ENCODE data around the gene FBLN7. TPM values are rescaled to one million over a fixed set of nuclear protein-coding genes. Genes with fewer than 3 reads are reported as not detected.

Gene FBLN7
- total and polyA plus RNA-seq, 2 of the 8 experiments (the other 6 are each of a cell fraction or from before 2014, with no cell fraction given): 0.30 to 0.77 TPM

DNA sequence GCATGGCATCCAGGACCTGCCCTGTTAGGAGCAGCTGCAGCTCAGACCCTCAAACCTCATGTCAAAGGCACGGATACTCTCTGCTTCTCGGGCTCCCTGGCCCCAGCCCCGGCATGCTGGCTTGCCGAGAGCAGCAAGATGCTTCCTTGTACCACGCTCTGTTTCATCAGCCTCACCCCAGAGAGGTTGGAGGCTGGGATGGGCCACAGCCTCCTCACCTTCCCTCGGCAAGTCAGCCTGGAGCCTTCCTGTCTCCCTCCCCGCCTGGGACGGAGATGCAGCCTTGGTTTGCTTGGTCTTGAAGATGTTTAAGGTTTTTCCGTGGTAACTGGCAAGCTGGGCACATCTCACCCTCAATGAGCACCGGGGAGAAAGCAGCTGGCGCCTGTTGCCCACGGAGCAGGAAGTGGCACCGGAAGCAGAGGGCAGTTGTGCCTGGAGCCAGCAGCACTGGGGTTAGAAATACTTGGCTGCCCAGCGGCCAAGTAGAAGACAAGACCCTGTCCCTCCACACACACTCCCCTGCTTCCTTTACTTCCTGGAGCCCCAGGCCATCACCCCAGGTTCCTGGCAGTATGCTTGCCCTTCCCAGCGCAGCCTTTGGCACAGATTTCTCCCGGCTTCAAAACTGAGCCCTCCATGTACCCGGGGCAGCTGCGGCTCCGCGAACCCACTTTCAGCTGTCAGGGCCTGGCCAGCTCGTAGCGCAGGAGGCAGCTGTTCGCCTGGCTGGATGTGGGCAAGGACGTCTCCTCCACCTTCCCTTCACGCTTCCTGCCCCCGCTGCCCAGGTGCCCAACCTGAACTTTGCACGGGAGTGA lies 17.4 kb downstream of the FBLN7 start:
- H3K18ac ChIP-seq (ENCODE audit: extremely low read depth, low read length): no peak overlapping the region
- H3K56ac ChIP-seq (replicated peaks; ENCODE audit: insufficient read length, low read depth, low read length): no peak overlapping the region
- ChIA-PET POLR2A (ENCODE audit: partially characterized antibody) (no interaction called here), CTCF (ENCODE audit: partially characterized antibody) (interaction anchor here (0.6 to 1.5 kb wide), 4 partner anchors 12 to 34 kb away, joined by 3 to 5 read pairs (median 3); no protein-coding TSS in a partner anchor)
- FAIRE-seq: no peak
- no peak overlapping the region for H3K9ac ChIP-seq (replicated peaks in 1 of 4; ENCODE audit: extremely low read depth in 1 of 4, low read depth in 3 of 4, low read length in 3 of 4)
- no peaks in the 10 kb centered on the region; a peak in 1 of 7 replicates for H3K27me3 ChIP-seq (replicated peaks in 1 of 4; ENCODE audit: control insufficient read depth in 3 of 4, extremely low read depth in 1 of 4, insufficient read depth in 3 of 4, low read length in 3 of 4)
- no peak overlapping the region for H2BK5ac ChIP-seq (ENCODE audit: low read depth, low read length)
- no peak overlapping the region for H3K23ac ChIP-seq (ENCODE audit: insufficient read length)
- no peak overlapping the region for H4K5ac ChIP-seq (ENCODE audit: insufficient read length, low read depth, low read length)
- H3K4ac ChIP-seq (replicated peaks; ENCODE audit: insufficient read length, low read depth, low read length): no peak overlapping the region
- H3K4me3 ChIP-seq (ENCODE audit: extremely low read depth in 1 of 4, insufficient read depth in 2 of 4, low read depth in 3 of 4, low read length in 4 of 4): no peak overlapping the region
- no peak overlapping the region for H2BK15ac ChIP-seq (ENCODE audit: low read length)
- peak overlapping the region; percentile 50; the same call in 1 of the 2 replicates for H2BK12ac ChIP-seq (ENCODE audit: low read depth, low read length)
- H4K20me1 ChIP-seq (replicated peaks in 1 of 2; ENCODE audit: control insufficient read depth in 1 of 2, insufficient read depth in 2 of 2, low read length in 2 of 2): no peaks in the 10 kb centered on the region
- no peak overlapping the region for H2BK20ac ChIP-seq (ENCODE audit: low read length)
- H3K4me2 ChIP-seq (ENCODE audit: insufficient read depth in 1 of 2, low read depth in 2 of 2, low read length in 2 of 2): no peak overlapping the region
- no peak overlapping the region for H3K27ac ChIP-seq (ENCODE audit: low read depth, low read length)
- no peak overlapping the region for H2AK5ac ChIP-seq (ENCODE audit: low read depth, low read length)
- no peaks in the 10 kb centered on the region for H3K9me3 ChIP-seq (ENCODE audit: insufficient read depth in 2 of 2, low read depth in 1 of 2, low read length in 1 of 2)
- H3K4me1 ChIP-seq (replicated peaks in 1 of 4; ENCODE audit: control insufficient read depth in 3 of 4, insufficient read depth in 4 of 4, low read length in 3 of 4): peaks cover 0 to 5% (median 2%) of the 10 kb centered on the region in 4 experiments; a peak in 3 of 7 replicates
- no peaks in the 10 kb centered on the region for H3K23me2 ChIP-seq (ENCODE audit: low read depth, low read length)
- H3K79me1 ChIP-seq (ENCODE audit: low read depth, low read length): no peaks in the 10 kb centered on the region
- H4K8ac ChIP-seq (ENCODE audit: extremely low read depth, insufficient read depth, low read length): no peak overlapping the region
- no peaks in the 10 kb centered on the region for H3K79me2 ChIP-seq (ENCODE audit: control insufficient read depth in 1 of 2, insufficient read depth in 2 of 2, low read length in 2 of 2)
- H2AFZ ChIP-seq (ENCODE audit: low read length): no peak overlapping the region
- no peaks in the 10 kb centered on the region for H3K36me3 ChIP-seq (ENCODE audit: control insufficient read depth in 2 of 4, insufficient read depth in 4 of 4, low read length in 3 of 4)
- H4K91ac ChIP-seq (replicated peaks; ENCODE audit: insufficient read length, low read length): no peak overlapping the region
- H2BK120ac ChIP-seq (replicated peaks; ENCODE audit: low read depth, low read length): no peak overlapping the region
- 92% methylated on average over 23 of the region's 27 CpGs; no CpG with 5 or more reads in 1 of the 2 experiments for WGBS, 2 experiments (ENCODE audit: extremely low coverage in 1 of 2, insufficient coverage in 1 of 2, insufficient read length in 1 of 2, insufficient replicate concordance in 2 of 2, low coverage in 1 of 2, low lambda C conversion rate in 2 of 2, missing lambda C conversion rate in 1 of 2)
- no peak for DNase-seq (ENCODE audit: low read depth in 1 of 2, low spot score in 2 of 2)
- TF ChIP-seq RXRA (IDR thresholded peaks at IDR 0.05; ENCODE audit: insufficient read depth, low read depth, low read length) (no peak), BCL11A (IDR thresholded peaks at IDR 0.05; ENCODE audit: low read depth in 2 of 2, low read length in 2 of 2) (no peak), JUN (IDR thresholded peaks at IDR 0.05; ENCODE audit: low read depth, low read length) (no peak), CHD1 (IDR thresholded peaks at IDR 0.05; ENCODE audit: low read depth, low read length) (no peak)
- TF ChIP-seq, protein P1, sequence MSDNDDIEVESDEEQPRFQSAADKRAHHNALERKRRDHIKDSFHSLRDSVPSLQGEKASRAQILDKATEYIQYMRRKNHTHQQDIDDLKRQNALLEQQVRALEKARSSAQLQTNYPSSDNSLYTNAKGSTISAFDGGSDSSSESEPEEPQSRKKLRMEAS (IDR thresholded peaks at IDR 0.05): no peak
- no peak overlapping the region for H3K14ac ChIP-seq (ENCODE audit: insufficient read length)

Measured in H1 (cell line).